ENCODE measurements around the gene LUC7L3.

DNA sequence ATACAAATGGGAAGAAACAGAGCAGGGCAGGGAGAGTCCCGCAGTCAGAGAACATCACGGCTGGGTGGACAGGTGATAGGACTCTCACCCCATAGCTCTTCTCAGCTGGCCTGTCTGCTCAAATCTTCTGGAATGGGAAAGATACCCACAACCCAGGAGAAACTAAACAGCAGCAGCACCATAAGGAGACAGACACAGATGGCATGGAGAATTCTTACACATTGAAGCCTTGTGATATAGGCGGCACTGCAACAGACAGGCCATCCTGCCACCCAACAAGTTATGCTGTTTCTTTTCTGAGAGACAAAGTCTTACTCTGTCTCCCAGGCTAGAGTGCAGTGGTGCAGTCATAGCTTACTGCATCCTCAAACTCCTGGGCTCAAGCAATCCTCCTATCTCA is 56.5 kb downstream of the LUC7L3 start:
- TF ChIP-seq POLR2A (IDR thresholded peaks at IDR 0.05; ENCODE audit: low read length): no peak
- no peak for TF ChIP-seq GATA1 (IDR thresholded peaks at IDR 0.05; ENCODE audit: low read depth, low read length)

All from erythroblast (primary cell).